IMR-90 (cell line): ENCODE data around the gene TAS2R38. TPM values are rescaled to one million over a fixed set of nuclear protein-coding genes. Genes with fewer than 3 reads are reported as not detected.

Source experiments
- ATAC-seq: fragments of 200-7000 bp; cut with Tn5 transposase; 2 replicates; pipeline ENCODE4 v1.9.1; 2020; ENCODE audit warnings: low read depth, mild to moderate bottlenecking, moderate library complexity
- BruUV-seq: library from RNA; stranded (reverse); fragments of 400-500 nt; replicated peaks from 2 replicates; lab custom pipeline; 2021; lab: Mats Ljungman, UMichigan
- CTCF ChIA-PET: fragments of 300-600 bp; formaldehyde crosslinking; extraction: SDS; loops from one replicate; lab custom pipeline; 2021; ENCODE audit warnings: antibody characterized with exemption; lab: Yijun Ruan, JAX
- POLR2A ChIA-PET: fragments of 300-600 bp; sonication (Branson Sonifier 250); formaldehyde crosslinking; loops from one replicate; lab custom pipeline; 2022; ENCODE audit warnings: antibody characterized with exemption; ENCODE audit not compliant: unreplicated experiment; lab: Charles Lee
- DNase-seq: peaks from one replicate; pipeline ENCODE4 v3.0.0; 2013
- H2AFZ ChIP-seq: replicated peaks from 2 replicates; pipeline ENCODE3; 2013; ENCODE audit warnings: low read length, mild to moderate bottlenecking; ENCODE audit not compliant: poor library complexity
- H2AK5ac ChIP-seq: 2 replicates; pipeline ENCODE4 v1.6.1; 2013; ENCODE audit warnings: low read depth, low read length, inconsistent platforms
- H2AK9ac ChIP-seq: replicated peaks from 2 replicates; pipeline ENCODE3; 2013; ENCODE audit warnings: mild to moderate bottlenecking, low read depth, low read length, moderate library complexity; ENCODE audit not compliant: poor library complexity
- H2BK120ac ChIP-seq: 2 replicates; pipeline ENCODE4 v1.6.1; 2013; ENCODE audit warnings: low read depth, low read length, inconsistent platforms
- H2BK15ac ChIP-seq: 3 replicates; pipeline ENCODE4 v1.6.1; 2013; ENCODE audit warnings: low read depth, low read length, inconsistent platforms
- H2BK20ac ChIP-seq: 2 replicates; pipeline ENCODE4 v1.6.1; 2013; ENCODE audit warnings: low read depth, mild to moderate bottlenecking, inconsistent platforms, low read length, moderate library complexity
- H2BK5ac ChIP-seq: 2 replicates; pipeline ENCODE4 v1.6.1; 2013; ENCODE audit warnings: mild to moderate bottlenecking, low read depth, low read length, inconsistent platforms; ENCODE audit not compliant: poor library complexity, severe bottlenecking
- H3K14ac ChIP-seq: replicated peaks from 2 replicates; pipeline ENCODE4 v1.6.1; 2013; ENCODE audit warnings: low read depth, low read length, inconsistent platforms
- H3K18ac ChIP-seq: 2 replicates; pipeline ENCODE4 v1.6.1; 2013; ENCODE audit warnings: low read depth, low read length, control low read depth
- H3K23ac ChIP-seq: 2 replicates; pipeline ENCODE4 v1.6.1; 2013; ENCODE audit warnings: low read depth, low read length, inconsistent platforms
- H3K27ac ChIP-seq: 2 replicates; pipeline ENCODE4 v1.5.1; 2013; ENCODE audit warnings: mild to moderate bottlenecking, control low read depth, low read length; ENCODE audit not compliant: insufficient read depth
- H3K27me3 ChIP-seq: 2 replicates; pipeline ENCODE4 v1.6.1; 2013; ENCODE audit warnings: low read length; ENCODE audit not compliant: control insufficient read depth, insufficient read depth
- H3K36me3 ChIP-seq: 2 replicates; pipeline ENCODE4 v1.6.1; 2013; ENCODE audit warnings: low read length, mixed read lengths; ENCODE audit not compliant: control insufficient read depth, insufficient read depth
- H3K4ac ChIP-seq: 2 replicates; pipeline ENCODE4 v1.6.1; 2013; ENCODE audit warnings: low read depth, low read length, inconsistent platforms
- H3K4me1 ChIP-seq: 2 replicates; pipeline ENCODE4 v1.6.1; 2013; ENCODE audit warnings: low read length, mixed read lengths; ENCODE audit not compliant: control insufficient read depth, insufficient read depth
- H3K4me2 ChIP-seq: 2 replicates; pipeline ENCODE4 v1.6.1; 2013; ENCODE audit warnings: low read depth, mild to moderate bottlenecking, control low read depth, low read length, moderate library complexity
- H3K4me3 ChIP-seq: 2 replicates; pipeline ENCODE4 v1.5.1; 2013; ENCODE audit warnings: low read depth, mild to moderate bottlenecking, control low read depth, low read length, moderate library complexity; ENCODE audit not compliant: insufficient read depth
- H3K56ac ChIP-seq: 2 replicates; pipeline ENCODE4 v1.6.1; 2013; ENCODE audit warnings: low read length, inconsistent platforms; ENCODE audit not compliant: insufficient read depth; ENCODE audit errors: extremely low read depth
- H3K79me1 ChIP-seq, 2 experiments: 2 replicates each; pipeline ENCODE4 v1.6.1; 2013; ENCODE audit warnings: low read length in 2 of 2, inconsistent platforms in 1 of 2, low read depth in 1 of 2
- H3K9ac ChIP-seq: 2 replicates; pipeline ENCODE4 v1.6.1; 2013; ENCODE audit warnings: low read depth, low read length, control low read depth
- H3K9me1 ChIP-seq: 2 replicates; pipeline ENCODE4 v1.6.1; 2013; ENCODE audit warnings: low read length, inconsistent platforms; ENCODE audit not compliant: insufficient read depth
- H3K9me3 ChIP-seq: 2 replicates; pipeline ENCODE4 v1.6.1; 2013; ENCODE audit warnings: low read length; ENCODE audit not compliant: control insufficient read depth, insufficient read depth
- H4K20me1 ChIP-seq: 2 replicates; pipeline ENCODE4 v1.6.1; 2013; ENCODE audit warnings: low read length, inconsistent platforms; ENCODE audit not compliant: insufficient read depth
- H4K5ac ChIP-seq: 2 replicates; pipeline ENCODE4 v1.6.1; 2013; ENCODE audit warnings: mild to moderate bottlenecking, low read depth, low read length, control low read depth
- H4K8ac ChIP-seq, 2 experiments: 2 replicates each; pipeline ENCODE4 v1.6.1; 2013; ENCODE audit warnings: low read depth in 2 of 2, low read length in 2 of 2, control low read depth in 1 of 2, inconsistent platforms in 1 of 2
- H4K91ac ChIP-seq: 2 replicates; pipeline ENCODE4 v1.6.1; 2013; ENCODE audit warnings: low read depth, low read length, inconsistent platforms; ENCODE audit not compliant: insufficient read depth
- BHLHE40 ChIP-seq: fragments of 150-350 bp; IDR thresholded peaks from 2 replicates; pipeline ENCODE4 v1.6.1; 2016; ENCODE audit warnings: mild to moderate bottlenecking, low read depth, low read length
- CEBPB ChIP-seq: IDR thresholded peaks from 2 replicates; pipeline ENCODE4 v1.6.1; 2012; ENCODE audit warnings: low read depth, low read length, improper control_type of control experiment
- CHD1 ChIP-seq: IDR thresholded peaks from 2 replicates; pipeline ENCODE4 v1.6.1; 2012; ENCODE audit warnings: low read depth, low read length, improper control_type of control experiment
- CTCF ChIP-seq: conservative IDR thresholded peaks from 2 replicates; pipeline ENCODE4 v1.5.1; 2012; ENCODE audit warnings: mild to moderate bottlenecking, low read depth, low read length, improper control_type of control experiment
- FOS ChIP-seq: fragments of 150-350 bp; IDR thresholded peaks from 2 replicates; pipeline ENCODE4 v1.6.1; 2016; ENCODE audit warnings: low read depth, low read length
- MAFK ChIP-seq: IDR thresholded peaks from 2 replicates; pipeline ENCODE4 v1.6.1; 2012; ENCODE audit warnings: low read depth, low read length, improper control_type of control experiment
- MAZ ChIP-seq: IDR thresholded peaks from 2 replicates; pipeline ENCODE4 v1.6.1; 2012; ENCODE audit warnings: low read depth, mild to moderate bottlenecking, low read length, improper control_type of control experiment, moderate library complexity, borderline replicate concordance
- MXI1 ChIP-seq: IDR thresholded peaks from 2 replicates; pipeline ENCODE4 v1.6.1; 2012; ENCODE audit warnings: low read depth, mild to moderate bottlenecking, low read length, moderate library complexity, borderline replicate concordance
- NFE2L2 ChIP-seq: fragments of 150-350 bp; IDR thresholded peaks from 2 replicates; pipeline ENCODE4 v1.6.1; 2016; ENCODE audit warnings: low read depth, mild to moderate bottlenecking, low read length
- POLR2A ChIP-seq: IDR thresholded peaks from 2 replicates; pipeline ENCODE4 v1.6.1; 2012; ENCODE audit warnings: mild to moderate bottlenecking, low read depth, low read length
- RAD21 ChIP-seq: IDR thresholded peaks from 2 replicates; pipeline ENCODE4 v1.6.1; 2012; ENCODE audit warnings: low read length, improper control_type of control experiment
- RCOR1 ChIP-seq: IDR thresholded peaks from 2 replicates; pipeline ENCODE4 v1.6.1; 2012; ENCODE audit warnings: mild to moderate bottlenecking, low read length, improper control_type of control experiment; ENCODE audit not compliant: insufficient replicate concordance
- RFX5 ChIP-seq: IDR thresholded peaks from 2 replicates; pipeline ENCODE4 v1.8.0; 2012; ENCODE audit warnings: low read depth, mild to moderate bottlenecking, low read length, moderate library complexity
- SMC3 ChIP-seq: fragments of 150-350 bp; IDR thresholded peaks from 2 replicates; pipeline ENCODE4 v1.6.1; 2016; ENCODE audit warnings: low read depth, mild to moderate bottlenecking, antibody characterized with exemption, low read length, moderate library complexity
- USF2 ChIP-seq: fragments of 150-350 bp; IDR thresholded peaks from 2 replicates; pipeline ENCODE4 v1.6.1; 2017; ENCODE audit warnings: mild to moderate bottlenecking, antibody characterized with exemption, low read length, low read depth
- WGBS, 2 experiments: methylation state at CpG; one replicate each; pipeline versions ENCODE4 v1.1.5 to v1.1.7; 2013; ENCODE audit warnings: missing lambda C conversion rate in 2 of 2; ENCODE audit not compliant: insufficient read length in 1 of 2; ENCODE audit errors: extremely low coverage in 2 of 2; 5-methylcytosine and 5-hydroxymethylcytosine counted together
- dilution Hi-C: fragments of 300-500 bp; cut with HindIII; formaldehyde crosslinking; loops from one replicate; pipeline ENCODE4 v1.14.3; 2018; ENCODE audit warnings: low sequenced_read_pairs; ENCODE audit not compliant: unreplicated experiment
- in situ Hi-C: fragments of 300-500 bp; cut with MboI; formaldehyde crosslinking; loops from 3 replicates; pipeline ENCODE4 v1.14.3; 2019; ENCODE audit warnings: low sequenced_read_pairs, inconsistent platforms, mixed read lengths
- intact Hi-C: fragments of 100-400 bp; cut with micrococcal nuclease; formaldehyde crosslinking; loops from 2 replicates; pipeline ENCODE4 v1.10.0; 2022
- polyA plus RNA-seq, 3 experiments: library from polyadenylated mRNA; depleted of rRNA; stranded (reverse); fragments of >200 nt; gene quantifications; 2 replicates each; pipeline ENCODE4 v1.2.3, GENCODE V29; 2012; ENCODE audit warnings: low replicate concordance in 1 of 3
- total RNA-seq: library from RNA; depleted of rRNA; stranded (reverse); fragments of >200 nt; gene quantifications from 2 replicates; pipeline ENCODE4 v1.2.3, GENCODE V29; 2012
- TF ChIP-seq, protein P1 (sequence below): fragments of 150-350 bp; IDR thresholded peaks from 2 replicates; pipeline ENCODE4 v1.6.1; 2016; ENCODE audit warnings: low read depth, mild to moderate bottlenecking, low read length, moderate library complexity, borderline replicate concordance

The TAS2R38 gene
- total and polyA plus RNA-seq, 2 of the 4 experiments (the other 2 are of a cell fraction), result not detected

DNA sequence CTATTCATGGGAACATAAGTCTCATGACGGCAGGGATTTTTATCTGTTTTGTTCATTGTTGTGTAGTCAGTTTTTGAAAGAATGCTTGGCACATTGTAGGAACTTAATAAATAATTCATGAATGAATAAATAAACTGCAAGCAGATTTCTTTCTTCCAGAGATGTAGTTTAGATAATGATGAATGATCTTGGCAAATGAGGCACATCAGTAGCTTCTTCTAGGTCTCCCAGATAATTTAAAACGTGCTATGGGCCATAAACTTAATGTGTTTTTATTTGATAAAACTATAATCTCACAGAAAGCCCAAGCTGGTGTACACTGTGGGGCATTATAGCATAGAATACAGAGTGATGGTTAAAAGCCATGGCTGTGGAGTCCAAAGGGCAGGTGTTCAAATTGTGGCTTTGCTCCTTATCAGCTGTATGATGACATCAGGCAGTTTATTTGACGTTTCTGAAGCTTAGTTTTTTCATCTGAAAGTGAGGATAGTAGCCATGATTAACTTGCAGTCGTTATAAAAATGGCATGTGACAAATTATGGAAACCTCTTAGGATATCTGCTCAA lies 25.6 kb upstream of the TAS2R38 start:
- Histone ChIP-seq H3K18ac (no peak overlapping the region), H3K79me1 (no peaks in the 10 kb centered on the region), H3K4ac (no peak overlapping the region), H2BK20ac (no peak overlapping the region), H3K9me1 (no peaks in the 10 kb centered on the region), H3K36me3 (no peaks in the 10 kb centered on the region), H3K9ac (no peak overlapping the region), H2AK5ac (no peak overlapping the region), H3K4me1 (no peaks in the 10 kb centered on the region), H2BK15ac (no peak overlapping the region), H3K56ac (no peak overlapping the region), H3K4me2 (no peak overlapping the region), H3K23ac (no peak overlapping the region), H2AK9ac (no peak overlapping the region), H2BK5ac (no peak overlapping the region), H4K8ac (no peak overlapping the region), H3K27me3 (no peaks in the 10 kb centered on the region), H3K14ac (no peak overlapping the region), H3K27ac (no peak overlapping the region), H4K5ac (no peak overlapping the region), H2BK120ac (no peak overlapping the region), H4K91ac (no peak overlapping the region), H2AFZ (no peak overlapping the region), H4K20me1 (no peaks in the 10 kb centered on the region), H3K4me3 (no peak overlapping the region), H3K9me3 (peaks cover 15% of the 10 kb centered on the region)
- in situ Hi-C loops, result no loop called here
- ChIA-PET POLR2A (no interaction called here), CTCF (no interaction called here)
- intact Hi-C loops, result no loop called here
- TF ChIP-seq NFE2L2 (no peak), CEBPB (no peak), USF2 (no peak), MXI1 (no peak), MAZ (no peak), FOS (no peak), BHLHE40 (no peak), POLR2A (no peak), RCOR1 (no peak), CHD1 (no peak), CTCF (no peak), SMC3 (no peak), RFX5 (no peak), MAFK (no peak), RAD21 (no peak)
- TF ChIP-seq, protein P1, sequence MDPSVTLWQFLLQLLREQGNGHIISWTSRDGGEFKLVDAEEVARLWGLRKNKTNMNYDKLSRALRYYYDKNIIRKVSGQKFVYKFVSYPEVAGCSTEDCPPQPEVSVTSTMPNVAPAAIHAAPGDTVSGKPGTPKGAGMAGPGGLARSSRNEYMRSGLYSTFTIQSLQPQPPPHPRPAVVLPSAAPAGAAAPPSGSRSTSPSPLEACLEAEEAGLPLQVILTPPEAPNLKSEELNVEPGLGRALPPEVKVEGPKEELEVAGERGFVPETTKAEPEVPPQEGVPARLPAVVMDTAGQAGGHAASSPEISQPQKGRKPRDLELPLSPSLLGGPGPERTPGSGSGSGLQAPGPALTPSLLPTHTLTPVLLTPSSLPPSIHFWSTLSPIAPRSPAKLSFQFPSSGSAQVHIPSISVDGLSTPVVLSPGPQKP, result no peak
- dilution Hi-C loops, result no loop called here
- no TSS peak for BruUV-seq
- ATAC-seq (no peak), DNase-seq (no peak)
- WGBS, 2 experiments, result no CpG with 5 or more reads among the region's 4 CpGs
